GM04504 (cell line): ENCODE measurements around the gene RELCH.

Experiments
- DNase-seq: peaks from one replicate; pipeline ENCODE4 v3.0.0-alpha.2; 2012; ENCODE audit warnings: low read depth

Gene RELCH

DNA sequence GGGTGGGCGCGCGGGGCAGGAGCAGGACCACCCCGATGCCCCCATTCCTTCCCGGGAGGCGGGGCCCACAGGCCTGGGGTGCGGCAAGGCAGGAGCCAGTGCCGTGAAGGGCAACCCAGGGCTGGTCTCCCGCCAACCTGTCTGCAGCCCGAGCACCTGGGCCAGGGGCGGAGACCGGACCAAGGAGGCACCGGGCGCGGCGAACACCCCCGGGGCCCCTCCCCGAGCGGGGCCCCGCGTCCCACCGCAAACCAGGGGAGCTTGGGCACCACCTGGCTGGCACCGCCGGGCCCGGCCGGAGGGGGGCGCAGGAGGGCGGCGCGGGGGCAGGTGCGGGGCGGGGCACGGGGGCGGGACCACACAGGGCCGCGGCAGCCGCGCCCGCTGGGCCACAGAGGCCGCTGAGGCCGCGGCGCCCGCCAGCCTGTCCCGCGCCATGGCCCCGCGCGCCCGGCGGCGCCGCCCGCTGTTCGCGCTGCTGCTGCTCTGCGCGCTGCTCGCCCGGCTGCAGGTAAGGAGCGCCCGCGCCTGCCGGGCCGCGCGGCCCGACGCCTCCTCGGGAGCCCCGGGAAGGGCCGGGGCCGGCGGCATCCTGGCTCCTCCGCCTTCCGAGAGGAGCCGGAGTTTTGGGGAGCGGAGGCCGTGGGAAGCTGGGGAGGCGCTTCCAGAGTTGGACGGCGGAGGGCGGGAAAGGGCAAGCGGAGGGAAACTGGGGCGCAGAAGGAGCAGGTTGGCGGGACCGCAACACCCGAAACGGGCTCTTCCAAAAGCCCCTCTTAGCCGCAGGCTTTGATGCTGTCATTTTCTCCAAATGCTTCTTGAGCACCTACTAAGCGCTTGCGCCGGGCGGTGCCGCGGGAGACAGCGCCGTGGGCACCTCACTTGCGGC, 138.1 kb downstream of the RELCH start, which contains the start of gene TNFRSF11A:
TSS of gene TNFRSF11A (plus strand) at position 394 of the 889 bp plus-strand sequence. CDS start at position 437, 43 bp downstream.
- DNase-seq = no peak

- DNase-seq = no peak
These were observed 139.0 kb downstream of the RELCH start for GRCh38 chr18:62325806-62326645.

DNA sequence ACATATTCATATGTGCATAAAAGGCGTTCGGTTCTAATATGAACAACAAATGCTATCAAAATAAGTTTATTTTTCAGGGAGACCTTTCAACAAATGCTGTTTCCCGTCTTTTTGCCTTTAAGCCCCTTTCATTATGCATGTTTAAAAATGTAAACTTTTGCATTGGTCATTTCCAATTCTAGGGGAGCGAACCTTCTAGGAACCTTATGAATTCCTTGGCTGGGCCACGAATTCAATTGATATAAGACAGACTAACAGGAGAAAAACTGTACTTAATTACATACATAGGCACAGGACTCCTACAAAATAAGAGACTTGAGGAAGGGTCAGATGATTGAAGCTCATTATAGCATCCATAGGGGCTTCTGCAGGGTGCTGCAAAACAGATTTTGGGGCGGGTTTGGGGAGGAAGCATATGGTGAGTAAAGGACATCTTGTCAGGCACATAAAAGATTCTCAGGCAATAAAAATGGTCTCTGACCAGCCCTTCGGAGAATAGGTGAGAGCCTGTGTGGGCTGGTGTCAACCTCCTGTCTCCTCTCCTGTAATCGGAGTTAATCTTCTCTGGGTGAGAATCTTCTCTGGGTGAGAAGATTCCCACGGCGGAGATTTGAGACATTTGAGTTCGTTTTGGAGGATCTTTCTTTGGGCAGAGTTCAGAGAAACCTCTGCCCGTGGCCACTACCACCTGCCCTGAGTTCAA, 139.7 kb downstream of the RELCH start:
- DNase-seq = no peak

- DNase-seq = no peak
These were observed 140.9 kb downstream of the RELCH start for GRCh38 chr18:62327977-62328376.

GRCh38 chr18:62328586-62329525, 141.8 kb downstream of the RELCH start:
- DNase-seq = no peak

- DNase-seq = no peak
These were observed 142.8 kb downstream of the RELCH start for GRCh38 chr18:62329691-62330454.

- DNase-seq = no peak
These were observed 143.6 kb downstream of the RELCH start for GRCh38 chr18:62330650-62331049.

DNA sequence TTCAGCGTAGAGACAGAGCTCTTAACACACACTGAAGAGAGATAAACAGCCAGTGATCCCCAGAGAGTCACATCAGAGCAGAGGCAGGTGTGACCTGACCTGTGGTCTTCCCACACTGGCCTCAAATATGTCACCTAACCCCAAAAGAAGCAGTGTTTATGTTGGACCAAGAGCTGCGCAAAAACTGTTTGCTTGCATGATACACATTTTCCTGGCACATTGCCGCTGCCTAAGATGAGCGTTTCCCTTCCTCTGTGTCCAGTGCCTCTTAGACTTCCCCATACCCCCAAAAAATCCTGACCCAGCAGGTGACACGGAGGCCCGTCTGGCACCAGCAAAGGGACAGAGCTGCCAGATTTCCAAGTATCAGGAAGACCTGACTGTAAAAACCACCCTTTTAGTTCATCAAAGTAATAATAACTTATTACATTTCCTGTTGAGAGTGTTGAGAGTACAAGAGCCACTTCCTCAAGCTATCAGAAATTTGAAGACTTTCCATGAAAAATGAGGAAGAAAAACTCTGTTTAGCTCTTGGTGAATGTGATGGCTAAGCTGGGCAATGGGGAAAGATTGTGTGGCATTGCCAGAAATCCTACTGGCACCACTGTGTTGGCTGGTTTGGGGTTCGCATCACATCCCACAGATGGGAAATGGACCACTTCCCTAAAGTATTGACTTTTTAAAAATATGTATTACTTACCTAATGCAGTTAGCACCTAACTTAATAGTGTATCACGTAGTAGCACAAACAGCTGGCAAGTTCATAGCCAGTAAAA, 144.7 kb downstream of the RELCH start:
- DNase-seq = no peak

DNA sequence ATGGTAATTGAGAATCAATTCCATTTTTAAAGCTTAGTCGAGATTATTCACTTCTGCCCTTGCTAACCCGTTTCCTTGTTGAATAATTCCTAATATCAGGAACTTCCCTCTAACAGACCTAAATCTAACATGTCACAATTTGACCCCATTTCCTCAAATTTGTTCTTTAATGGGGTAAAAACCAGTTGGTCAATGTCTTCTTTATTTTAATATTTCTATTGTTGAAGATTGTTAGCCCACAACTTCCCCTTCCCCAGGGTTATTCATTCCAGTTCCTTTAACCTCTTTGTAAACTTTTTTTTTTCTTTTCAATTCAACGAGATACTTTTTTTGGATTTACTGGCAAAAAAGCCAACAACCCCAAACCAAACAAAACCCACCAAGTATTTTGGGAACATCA, 145.4 kb downstream of the RELCH start:
- no peak for DNase-seq

DNA sequence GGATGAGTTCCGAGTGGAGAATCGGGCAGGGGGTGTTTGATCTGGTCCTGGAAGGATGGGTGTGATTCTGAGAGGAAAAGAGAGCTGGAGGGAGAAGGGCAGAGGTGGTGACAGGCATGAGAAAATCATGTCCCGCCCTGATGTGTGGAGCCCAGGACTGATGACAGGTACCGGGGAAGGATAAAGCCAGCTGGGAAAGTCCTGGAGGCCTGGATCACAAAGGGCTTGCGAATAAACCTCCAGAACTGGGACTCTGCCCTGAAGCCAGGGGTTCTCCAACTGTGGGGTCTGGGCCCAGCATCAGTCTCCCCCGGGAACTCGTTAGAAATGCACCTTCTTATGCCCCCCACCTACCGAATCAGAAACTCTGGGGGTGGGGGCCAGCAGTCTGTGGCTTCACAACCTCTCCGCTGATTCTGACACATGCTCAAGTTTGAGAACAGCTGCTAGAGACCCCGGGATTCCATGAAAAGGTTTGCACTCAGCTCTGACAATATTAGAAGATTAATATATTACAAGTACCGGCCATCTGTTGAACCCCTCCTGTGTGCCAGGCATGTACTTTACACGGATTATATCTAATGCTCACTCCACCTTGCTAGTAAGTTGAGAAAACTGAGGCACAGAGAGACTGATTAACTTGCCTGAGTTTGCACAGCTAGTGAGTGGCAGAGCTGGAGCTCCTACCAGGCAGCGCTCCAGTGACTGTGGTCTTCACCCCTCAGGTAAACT, 146.1 kb downstream of the RELCH start:
- no peak for DNase-seq

GRCh38 chr18:62334120-62334519, 147.1 kb downstream of the RELCH start:
- no peak for DNase-seq

GRCh38 chr18:62335494-62335893, 148.4 kb downstream of the RELCH start:
- DNase-seq = no peak

- DNase-seq = no peak
These were observed 149.6 kb downstream of the RELCH start for GRCh38 chr18:62336618-62337017.

DNA sequence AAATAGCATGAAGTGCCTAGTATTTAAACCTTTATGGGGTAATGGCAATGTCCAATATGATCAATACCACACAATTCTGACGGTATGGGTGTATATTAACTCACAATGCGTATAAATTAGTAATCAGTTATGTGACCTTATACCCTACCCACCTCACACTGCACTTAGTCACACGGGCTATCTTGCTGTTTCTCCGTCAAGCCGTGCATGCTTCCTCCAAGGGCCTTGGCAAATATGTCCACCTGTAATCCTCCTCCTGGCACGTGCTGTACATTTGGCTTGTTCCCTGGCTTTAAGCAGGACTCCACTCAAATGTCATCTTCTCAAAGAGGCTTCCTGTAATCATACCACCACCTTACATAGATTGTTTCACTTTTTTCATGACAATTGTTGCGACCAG, 150.3 kb downstream of the RELCH start:
- no peak for DNase-seq

DNA sequence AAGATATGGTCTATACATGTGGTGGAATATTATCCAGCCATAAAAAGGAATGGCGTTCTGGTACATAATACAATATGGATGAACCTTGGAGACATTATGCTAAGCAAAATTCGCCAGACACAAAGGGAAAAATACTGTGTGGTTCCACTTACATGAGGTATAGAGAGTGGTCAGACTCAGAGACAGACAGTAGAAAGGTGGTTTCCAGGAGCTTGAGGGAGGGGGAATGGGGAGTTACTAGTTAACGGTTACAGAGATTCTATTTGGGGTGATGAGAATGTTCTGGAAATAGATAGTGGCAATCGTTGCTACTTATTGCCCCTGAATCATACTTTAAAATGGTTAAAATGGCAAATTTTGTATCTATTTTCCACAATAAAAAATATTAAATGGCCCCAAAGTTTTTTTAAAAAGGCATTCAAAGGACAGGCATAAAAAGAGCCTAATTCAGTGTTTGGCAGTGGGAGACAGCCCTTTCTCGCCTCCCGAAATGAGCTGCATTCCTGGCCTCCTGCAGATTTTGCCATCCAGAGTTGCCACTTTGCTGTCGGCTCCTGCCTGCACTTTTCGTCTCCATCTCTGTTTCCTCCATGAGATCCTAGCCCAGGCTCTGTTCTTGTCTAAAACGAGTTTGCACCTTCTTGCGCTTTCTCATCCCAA, 151.5 kb downstream of the RELCH start:
- no peak for DNase-seq

GRCh38 chr18:62339106-62339988, 152.3 kb downstream of the RELCH start:
- no peak for DNase-seq

GRCh38 chr18:62340996-62341395, 153.9 kb downstream of the RELCH start:
- DNase-seq = no peak
